GM23248 (cell line): ENCODE results near the gene PVALB.

Experiments
- EZH2 ChIP-seq: fragments of 200-600 bp; sonication (generic); IDR thresholded peaks from 2 replicates; pipeline ENCODE4 v1.6.1; 2018; ENCODE audit warnings: antibody characterized with exemption, mild to moderate bottlenecking; ENCODE audit not compliant: insufficient read depth, poor library complexity, severe bottlenecking
- EZH2phosphoT487 ChIP-seq: fragments of 200-600 bp; sonication (generic); IDR thresholded peaks from 2 replicates; pipeline ENCODE4 v1.6.1; 2018; ENCODE audit warnings: antibody characterized with exemption, moderate library complexity, mild to moderate bottlenecking, low read depth; ENCODE audit not compliant: insufficient read depth

DNA sequence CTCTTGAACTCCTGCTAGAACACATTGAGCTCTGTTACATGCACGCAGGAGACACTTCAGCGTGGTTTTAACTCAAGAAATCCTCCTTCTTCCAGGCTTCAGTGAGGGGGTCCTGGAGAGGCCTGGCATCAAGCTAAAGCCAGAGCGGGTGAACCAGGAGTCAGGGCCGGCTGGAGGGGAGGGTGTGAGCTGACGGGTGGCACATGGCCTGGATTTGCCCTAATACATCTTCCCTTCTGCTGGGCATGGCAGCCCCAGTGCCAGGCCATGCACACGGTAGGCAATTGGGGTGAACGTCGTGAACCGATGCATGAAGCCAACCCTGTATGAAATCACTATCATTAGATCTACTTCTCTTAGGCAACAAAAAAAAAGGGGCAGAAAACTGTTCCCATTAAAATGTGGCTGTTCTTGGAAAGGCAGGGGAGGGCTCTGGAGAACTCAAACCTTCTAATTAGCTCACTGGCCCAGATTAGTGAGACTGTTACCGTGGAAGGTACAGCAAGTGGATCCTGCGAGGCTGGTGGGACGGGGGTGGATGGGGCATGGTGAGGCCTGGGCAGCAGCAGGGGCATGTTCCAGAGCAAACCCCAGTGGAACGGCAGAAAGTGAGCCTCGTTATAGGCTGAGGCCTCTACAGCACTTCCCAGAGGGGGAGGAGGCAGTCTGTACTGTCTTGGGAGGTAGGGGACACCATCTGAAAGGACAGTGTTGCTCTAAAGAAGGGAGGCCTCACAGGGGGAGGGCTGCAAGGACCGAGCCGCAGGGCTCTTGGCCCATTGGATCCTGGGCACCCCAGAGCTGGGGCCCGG lies 51.5 kb downstream of the PVALB start:
- TF ChIP-seq EZH2phosphoT487 (no peak), EZH2 (no peak)
